HCT116 (cell line): Measurements from ENCODE around the gene LPIN1.

Source experiments
- ATF3 ChIP-seq: IDR thresholded peaks from 2 replicates; pipeline ENCODE4 v1.6.1; 2012
- CTCF ChIP-seq, 3 experiments: fragments of 200-600 bp in 1 of 3; sonication (generic) in 1 of 3; IDR thresholded peaks in 2 of 3; conservative IDR thresholded peaks in 1 of 3; 2 replicates each; pipeline ENCODE4 v1.5.1; 2012 to 2017; ENCODE audit warnings: low read depth in 2 of 3, low read length in 2 of 3, antibody characterized with exemption in 1 of 3, borderline replicate concordance in 1 of 3, control low read depth in 1 of 3, mild to moderate bottlenecking in 1 of 3, mixed read lengths in 1 of 3, mixed run types in 1 of 3, moderate library complexity in 1 of 3; ENCODE audit not compliant: insufficient read depth in 1 of 3
- ELF1 ChIP-seq: IDR thresholded peaks from 2 replicates; pipeline ENCODE4 v1.6.1; 2012; ENCODE audit warnings: low read depth, borderline replicate concordance
- FOSL1 ChIP-seq: IDR thresholded peaks from 2 replicates; pipeline ENCODE4 v1.6.1; 2012; ENCODE audit warnings: low read depth
- POLR2A ChIP-seq: IDR thresholded peaks from 2 replicates; pipeline ENCODE4 v1.7.0; 2011; ENCODE audit warnings: borderline replicate concordance; ENCODE audit not compliant: insufficient read depth, insufficient read length; ENCODE audit errors: extremely low read depth
- POLR2AphosphoS5 ChIP-seq: IDR thresholded peaks from 2 replicates; pipeline ENCODE4 v1.6.1; 2011; ENCODE audit warnings: mild to moderate bottlenecking, low read depth, low read length, moderate library complexity
- RAD21 ChIP-seq: IDR thresholded peaks from 2 replicates; pipeline ENCODE4 v1.6.1; 2012; ENCODE audit warnings: low read depth, mild to moderate bottlenecking
- REST ChIP-seq: IDR thresholded peaks from 2 replicates; pipeline ENCODE4 v1.6.1; 2012; ENCODE audit warnings: low read depth
- SIN3A ChIP-seq: IDR thresholded peaks from 2 replicates; pipeline ENCODE4 v1.6.1; 2012; ENCODE audit warnings: low read depth
- SRF ChIP-seq: IDR thresholded peaks from 2 replicates; pipeline ENCODE4 v1.6.1; 2012; ENCODE audit warnings: low read depth
- YY1 ChIP-seq: IDR thresholded peaks from 2 replicates; pipeline ENCODE4 v1.6.1; 2011; ENCODE audit warnings: low read length, low read depth, moderate library complexity, mild to moderate bottlenecking; ENCODE audit not compliant: insufficient replicate concordance; ENCODE audit errors: extremely low read depth
- ZFX ChIP-seq: fragments of 450-650 bp; IDR thresholded peaks from 2 replicates; pipeline ENCODE4 v1.6.1; 2017
- ZNF274 ChIP-seq: fragments of 200-500 bp; sonication (Bioruptor generic); IDR thresholded peaks from 2 replicates; pipeline ENCODE4 v1.6.1; 2014; ENCODE audit warnings: mild to moderate bottlenecking, low read depth, low read length, inconsistent platforms

- TF ChIP-seq CTCF (IDR thresholded peaks at IDR 0.05 in 2 of 3, conservative IDR thresholded peaks at IDR 0.05 in 1 of 3; ENCODE audit: borderline replicate concordance in 1 of 3, insufficient read depth in 1 of 3, low read depth in 2 of 3, low read length in 2 of 3) (no peak), YY1 (no peak), ZFX (no peak), POLR2A (no peak), FOSL1 (no peak), ZNF274 (no peak), SIN3A (no peak), POLR2AphosphoS5 (no peak), ATF3 (no peak), REST (no peak), SRF (no peak), RAD21 (no peak), ELF1 (no peak)
Measured at GRCh38 chr2:11797846-11798245, 51.4 kb downstream of the LPIN1 start.
